ENCODE results near the gene CCDC121. TPM values are rescaled to one million over a fixed set of nuclear protein-coding genes. Genes with fewer than 3 reads are reported as not detected.

Gene CCDC121
- 10.9 and 14.1 TPM in 2 replicates for total RNA-seq (2014; rRNA removed; shearing (Covaris generic))
- 5.7 and 6.0 TPM in 2 replicates for polyA plus RNA-seq (2015; cell fraction: cytosol; rRNA removed)
- 7.0 and 8.7 TPM in 2 replicates for polyA plus RNA-seq (2015; cell fraction: nucleus; rRNA removed)

- in situ Hi-C loops (cut with HindIII; ENCODE audit: low pct_unique_long_range_greater_than_20kb, low sequenced_read_pairs) = no loop called here
- peak; percentile 86 for DNase-seq (ENCODE audit: low read depth, low spot score)
Measured at GRCh38 chr2:27628767-27629709, at the start of gene CCDC121, which contains the start of gene GPN1. Gene CCDC121 (minus strand): TSS chr2:27629012. CDS start chr2:27627799, 1,213 bp downstream. Gene GPN1 (plus strand): TSS chr2:27629050. CDS start chr2:27629059, 9 bp downstream.

DNA sequence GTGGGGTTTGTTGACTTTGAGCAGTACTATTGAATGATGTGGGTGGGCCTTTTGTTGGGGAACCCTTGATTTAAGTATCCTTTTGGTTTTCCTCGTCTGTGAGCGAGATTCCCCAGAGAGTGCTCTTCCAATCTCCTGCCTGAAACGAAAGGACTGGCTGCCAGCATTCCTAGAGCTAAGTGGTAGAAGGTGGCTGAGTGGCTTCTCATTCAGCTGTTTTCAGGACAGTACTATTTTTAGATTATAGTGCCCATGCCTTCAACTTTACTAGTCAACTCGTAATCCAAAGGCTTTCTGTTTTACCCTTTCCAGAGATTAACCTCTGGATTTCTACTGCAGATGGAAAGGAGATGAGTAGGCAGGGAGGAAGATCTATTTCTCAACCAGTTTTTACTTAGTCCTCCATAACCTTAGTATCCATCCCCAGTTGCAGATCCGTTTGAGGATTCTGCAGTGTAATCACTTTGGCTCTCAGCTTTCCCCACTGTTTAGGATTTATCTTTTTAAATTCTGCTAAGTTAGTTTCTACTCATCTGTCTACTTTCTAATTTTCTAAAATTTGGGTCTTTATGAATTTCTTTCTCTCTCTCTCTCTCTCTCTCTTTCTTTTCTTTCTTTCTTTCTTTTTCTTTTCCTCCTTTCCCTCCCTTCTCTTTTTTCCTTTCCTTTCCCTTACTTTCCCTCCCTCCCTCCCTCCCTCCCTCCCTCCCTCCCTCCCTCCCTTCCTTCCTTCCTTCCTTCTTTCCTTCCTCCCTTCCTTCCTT is 44.1 kb upstream of the CCDC121 start:
- in situ Hi-C loops (cut with HindIII; ENCODE audit: low pct_unique_long_range_greater_than_20kb, low sequenced_read_pairs) = no loop called here
- no peak for DNase-seq (ENCODE audit: low read depth, low spot score)

GRCh38 chr2:27671235-27671634 is 42.4 kb upstream of the CCDC121 start:
- in situ Hi-C loops (cut with HindIII; ENCODE audit: low pct_unique_long_range_greater_than_20kb, low sequenced_read_pairs) = no loop called here

GRCh38 chr2:27667446-27667845 is 38.6 kb upstream of the CCDC121 start:
- DNase-seq (ENCODE audit: low read depth, low spot score) = no peak
- in situ Hi-C loops (cut with HindIII; ENCODE audit: low pct_unique_long_range_greater_than_20kb, low sequenced_read_pairs) = no loop called here

More at GRCh38 chr2:27671235-27671634, 42.4 kb upstream of the CCDC121 start:
- DNase-seq (ENCODE audit: low read depth, low spot score) = no peak

- no peak for DNase-seq (ENCODE audit: low read depth, low spot score)
- in situ Hi-C loops (cut with HindIII; ENCODE audit: low pct_unique_long_range_greater_than_20kb, low sequenced_read_pairs) = no loop called here
Measured at GRCh38 chr2:27664622-27665363, 36.0 kb upstream of the CCDC121 start.

DNA sequence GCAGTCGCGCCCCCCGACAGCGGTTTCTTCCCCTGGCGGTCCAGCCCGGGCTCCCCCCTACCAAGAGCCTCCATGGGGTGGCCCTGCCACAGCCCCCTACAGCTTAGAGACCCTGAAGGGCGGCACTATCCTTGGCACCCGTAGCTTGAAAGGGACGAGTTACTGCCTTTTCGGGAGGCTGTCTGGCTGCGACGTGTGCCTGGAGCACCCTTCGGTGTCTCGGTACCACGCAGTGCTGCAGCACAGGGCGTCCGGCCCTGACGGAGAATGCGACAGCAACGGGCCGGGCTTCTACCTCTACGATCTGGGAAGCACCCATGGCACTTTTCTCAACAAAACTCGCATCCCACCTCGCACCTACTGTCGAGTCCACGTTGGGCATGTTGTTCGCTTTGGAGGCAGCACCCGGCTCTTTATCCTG is 35.4 kb upstream of the CCDC121 start:
- in situ Hi-C loops (cut with HindIII; ENCODE audit: low pct_unique_long_range_greater_than_20kb, low sequenced_read_pairs) = no loop called here
- no peak for DNase-seq (ENCODE audit: low read depth, low spot score)

DNA sequence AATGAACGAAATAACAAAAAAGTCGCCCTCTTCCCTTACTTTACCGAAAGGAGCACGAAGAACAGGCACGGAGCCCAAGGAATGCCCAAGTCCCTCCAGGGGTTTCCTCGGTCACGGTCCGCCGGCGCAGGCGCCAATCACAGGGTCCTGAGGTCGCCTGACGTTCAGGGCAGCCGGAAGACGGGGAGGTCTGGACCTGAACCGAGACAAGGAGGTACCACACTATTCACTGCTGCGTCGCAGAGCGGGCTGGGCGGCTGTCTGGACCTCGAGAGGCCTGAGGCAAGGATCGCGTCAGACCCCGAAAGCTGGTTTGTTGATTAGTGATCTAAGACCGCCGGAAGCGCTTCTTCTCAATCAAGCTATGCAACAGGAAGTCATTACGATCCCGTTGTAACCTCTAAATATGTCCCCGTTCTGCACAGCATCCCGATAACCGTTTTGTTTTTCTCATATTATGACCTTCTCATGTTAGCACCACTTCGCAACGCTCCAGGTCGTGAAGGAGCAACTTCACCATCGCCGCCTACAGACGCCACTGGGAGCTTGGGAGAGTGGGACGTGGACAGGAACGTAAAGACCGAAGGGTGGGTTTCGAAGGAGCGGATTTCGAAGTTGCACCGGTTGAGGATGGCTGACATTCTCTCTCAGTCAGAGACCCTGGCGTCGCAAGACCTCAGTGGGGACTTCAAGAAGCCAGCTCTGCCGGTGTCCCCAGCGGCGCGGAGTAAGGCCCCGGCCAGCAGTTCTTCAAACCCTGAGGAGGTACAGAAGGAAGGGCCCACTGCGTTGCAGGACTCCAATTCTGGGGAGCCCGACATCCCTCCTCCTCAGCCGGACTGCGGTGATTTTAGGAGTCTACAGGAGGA is 34.7 kb upstream of the CCDC121 start, which contains the start of the genes SLC4A1AP and SUPT7L:
Gene SLC4A1AP (plus strand): TSS at position 605 of the 869 bp plus-strand sequence. CDS start 26 bp downstream, at position 631.
Gene SUPT7L (minus strand): TSS at position 330 of the 869 bp plus-strand sequence. CDS start 1,422 bp downstream, outside the sequence.
- in situ Hi-C loops (cut with HindIII; ENCODE audit: low pct_unique_long_range_greater_than_20kb, low sequenced_read_pairs) = no loop called here
- DNase-seq (ENCODE audit: low read depth, low spot score) = peak; percentile 88

DNA sequence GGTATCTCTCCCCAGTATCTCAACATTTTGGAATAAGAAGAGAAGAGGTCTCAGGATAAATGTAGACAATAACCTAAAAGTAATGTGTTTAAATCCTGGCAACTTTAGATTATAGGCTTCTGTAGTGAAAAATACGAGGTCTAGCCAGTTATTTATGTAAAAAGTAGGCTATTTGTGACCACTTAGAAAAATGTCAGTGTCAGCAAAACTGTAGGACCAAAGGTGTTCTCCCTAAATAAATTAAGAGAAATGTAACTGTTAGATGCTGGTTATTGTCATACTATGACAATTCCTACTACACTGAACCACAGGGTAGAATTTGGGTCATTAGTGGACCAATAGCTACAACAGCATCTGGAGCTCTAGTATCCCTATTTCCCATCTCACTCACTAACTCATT is 32.6 kb upstream of the CCDC121 start:
- in situ Hi-C loops (cut with HindIII; ENCODE audit: low pct_unique_long_range_greater_than_20kb, low sequenced_read_pairs) = no loop called here
- no peak for DNase-seq (ENCODE audit: low read depth, low spot score)

GRCh38 chr2:27655155-27655951 is 26.5 kb upstream of the CCDC121 start:
- DNase-seq (ENCODE audit: low read depth, low spot score) = no peak
- in situ Hi-C loops (cut with HindIII; ENCODE audit: low pct_unique_long_range_greater_than_20kb, low sequenced_read_pairs) = no loop called here

- in situ Hi-C loops (cut with HindIII; ENCODE audit: low pct_unique_long_range_greater_than_20kb, low sequenced_read_pairs) = no loop called here
- no peak for DNase-seq (ENCODE audit: low read depth, low spot score)
Measured at GRCh38 chr2:27653397-27653796, 24.6 kb upstream of the CCDC121 start.

DNA sequence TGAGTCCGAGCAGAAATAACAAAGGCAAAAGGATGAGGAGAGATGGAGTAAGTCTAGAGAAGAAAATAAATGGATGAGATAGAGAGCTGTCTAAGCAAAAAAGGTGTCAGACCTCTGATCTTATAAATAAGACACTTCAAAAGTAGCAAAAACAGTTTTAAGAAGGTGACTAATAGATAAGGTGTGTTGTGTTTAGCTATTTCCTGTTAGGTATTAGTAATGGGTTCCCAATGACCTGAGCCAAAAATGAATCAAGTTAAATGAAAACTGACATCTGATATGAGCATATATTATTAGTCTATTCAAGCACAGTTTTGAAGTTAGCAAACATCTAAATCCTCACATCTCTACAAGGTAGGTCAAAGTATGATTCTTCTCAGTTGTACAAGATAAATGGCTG is 24.0 kb upstream of the CCDC121 start:
- in situ Hi-C loops (cut with HindIII; ENCODE audit: low pct_unique_long_range_greater_than_20kb, low sequenced_read_pairs) = no loop called here

GRCh38 chr2:27652341-27652740 is 23.5 kb upstream of the CCDC121 start:
- in situ Hi-C loops (cut with HindIII; ENCODE audit: low pct_unique_long_range_greater_than_20kb, low sequenced_read_pairs) = no loop called here
- no peak for DNase-seq (ENCODE audit: low read depth, low spot score)

More for the DNA sequence above, 24.0 kb upstream of the CCDC121 start:
- DNase-seq (ENCODE audit: low read depth, low spot score) = no peak

GRCh38 chr2:27651056-27651455 is 22.2 kb upstream of the CCDC121 start:
- in situ Hi-C loops (cut with HindIII; ENCODE audit: low pct_unique_long_range_greater_than_20kb, low sequenced_read_pairs) = no loop called here
- no peak for DNase-seq (ENCODE audit: low read depth, low spot score)

GRCh38 chr2:27647737-27648136 is 18.9 kb upstream of the CCDC121 start:
- in situ Hi-C loops (cut with HindIII; ENCODE audit: low pct_unique_long_range_greater_than_20kb, low sequenced_read_pairs) = no loop called here
- no peak for DNase-seq (ENCODE audit: low read depth, low spot score)

GRCh38 chr2:27647289-27647688 is 18.5 kb upstream of the CCDC121 start:
- in situ Hi-C loops (cut with HindIII; ENCODE audit: low pct_unique_long_range_greater_than_20kb, low sequenced_read_pairs) = no loop called here

GRCh38 chr2:27645197-27645596 is 16.4 kb upstream of the CCDC121 start:
- in situ Hi-C loops (cut with HindIII; ENCODE audit: low pct_unique_long_range_greater_than_20kb, low sequenced_read_pairs) = no loop called here

More at GRCh38 chr2:27647289-27647688, 18.5 kb upstream of the CCDC121 start:
- no peak for DNase-seq (ENCODE audit: low read depth, low spot score)

More at GRCh38 chr2:27645197-27645596, 16.4 kb upstream of the CCDC121 start:
- DNase-seq (ENCODE audit: low read depth, low spot score) = no peak

All from SK-MEL-5 (cell line).